GM10266 (cell line): ENCODE data around the gene BRD7.

Experiments used
- DNase-seq: peaks from one replicate; pipeline ENCODE4 v3.0.0; 2012; ENCODE audit errors: extremely low spot score
- TF ChIP-seq, protein P1 (sequence below): IDR thresholded peaks from 2 replicates; pipeline ENCODE4 v1.5.1; 2012; ENCODE audit warnings: mild to moderate bottlenecking, low read depth; ENCODE audit not compliant: control insufficient read depth, insufficient read depth; ENCODE audit errors: missing control alignments

BRD7 gene

DNA sequence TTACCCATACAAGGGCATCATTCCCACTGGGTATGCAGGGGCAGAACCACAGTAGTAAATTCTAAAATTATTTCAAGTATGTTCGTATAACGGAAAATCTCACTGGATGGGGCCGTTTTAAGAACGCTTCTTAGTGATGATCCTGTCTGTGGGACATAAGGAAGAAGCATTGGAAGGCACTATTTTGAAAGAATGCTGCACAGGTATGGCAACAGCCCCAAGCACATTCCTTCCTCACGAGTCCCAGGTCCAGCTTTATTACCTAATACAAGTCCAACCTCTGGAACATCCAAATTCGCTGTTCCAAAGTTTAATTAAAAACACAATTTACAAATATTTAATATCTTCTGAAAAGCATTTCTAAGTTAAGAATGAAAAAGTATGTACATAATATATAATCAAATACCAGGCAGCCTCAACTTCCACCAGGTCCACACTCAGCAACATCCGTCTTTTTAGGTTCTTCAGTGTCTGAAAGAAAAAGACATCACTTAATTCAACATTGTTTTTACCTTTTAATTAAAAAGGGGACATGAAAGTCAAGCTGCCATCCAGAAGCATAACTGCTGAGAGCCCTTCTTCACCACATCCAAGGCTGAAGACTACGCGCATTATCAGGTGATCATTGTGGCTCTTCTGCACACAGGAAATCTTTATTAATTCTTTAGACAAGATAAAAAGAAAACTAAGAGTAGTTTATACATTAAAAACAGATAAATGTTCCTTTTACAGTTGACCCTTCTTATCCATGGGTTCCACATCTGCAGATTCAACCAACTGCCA is 49.8 kb downstream of the BRD7 start:
- no peak for DNase-seq
- TF ChIP-seq, protein P1, sequence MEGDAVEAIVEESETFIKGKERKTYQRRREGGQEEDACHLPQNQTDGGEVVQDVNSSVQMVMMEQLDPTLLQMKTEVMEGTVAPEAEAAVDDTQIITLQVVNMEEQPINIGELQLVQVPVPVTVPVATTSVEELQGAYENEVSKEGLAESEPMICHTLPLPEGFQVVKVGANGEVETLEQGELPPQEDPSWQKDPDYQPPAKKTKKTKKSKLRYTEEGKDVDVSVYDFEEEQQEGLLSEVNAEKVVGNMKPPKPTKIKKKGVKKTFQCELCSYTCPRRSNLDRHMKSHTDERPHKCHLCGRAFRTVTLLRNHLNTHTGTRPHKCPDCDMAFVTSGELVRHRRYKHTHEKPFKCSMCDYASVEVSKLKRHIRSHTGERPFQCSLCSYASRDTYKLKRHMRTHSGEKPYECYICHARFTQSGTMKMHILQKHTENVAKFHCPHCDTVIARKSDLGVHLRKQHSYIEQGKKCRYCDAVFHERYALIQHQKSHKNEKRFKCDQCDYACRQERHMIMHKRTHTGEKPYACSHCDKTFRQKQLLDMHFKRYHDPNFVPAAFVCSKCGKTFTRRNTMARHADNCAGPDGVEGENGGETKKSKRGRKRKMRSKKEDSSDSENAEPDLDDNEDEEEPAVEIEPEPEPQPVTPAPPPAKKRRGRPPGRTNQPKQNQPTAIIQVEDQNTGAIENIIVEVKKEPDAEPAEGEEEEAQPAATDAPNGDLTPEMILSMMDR = no peak

DNA sequence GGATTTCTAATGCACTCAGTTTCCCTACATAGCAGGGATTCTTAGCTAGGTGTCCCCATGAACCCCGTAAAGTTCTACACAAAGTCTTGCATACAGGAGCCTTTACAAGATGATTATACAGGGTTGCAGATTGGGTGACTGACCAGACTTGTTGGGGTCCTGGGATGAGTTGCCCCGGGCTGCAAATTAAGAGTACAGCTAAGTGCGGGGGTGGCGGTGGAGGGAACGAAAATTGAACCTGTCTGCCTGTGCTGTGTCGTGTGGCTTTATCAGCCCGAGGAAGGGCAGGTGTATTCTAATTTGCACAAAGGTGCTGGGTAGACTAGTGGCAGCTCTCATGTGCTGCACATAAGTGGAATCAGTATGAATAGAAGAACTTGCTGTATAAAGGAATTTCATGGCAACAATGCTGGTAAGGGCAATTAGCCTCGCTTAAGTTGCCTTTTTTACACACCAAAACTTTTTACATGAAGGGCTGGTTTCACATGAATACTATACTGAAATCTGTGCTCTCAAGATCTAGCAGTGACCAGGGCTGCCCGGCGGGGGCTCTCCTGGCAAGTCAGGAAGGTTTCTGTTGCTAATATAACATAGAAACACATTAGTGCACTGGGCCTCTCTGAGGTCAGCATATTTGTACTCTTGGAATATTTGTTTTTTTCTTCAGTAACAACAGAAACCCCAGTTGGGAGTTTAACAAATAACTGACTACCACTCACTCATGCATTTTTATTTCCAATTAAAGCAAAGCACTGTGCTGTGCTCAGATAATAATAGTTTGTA is 51.7 kb downstream of the BRD7 start:
- TF ChIP-seq, protein P1 = no peak
- no peak for DNase-seq

DNA sequence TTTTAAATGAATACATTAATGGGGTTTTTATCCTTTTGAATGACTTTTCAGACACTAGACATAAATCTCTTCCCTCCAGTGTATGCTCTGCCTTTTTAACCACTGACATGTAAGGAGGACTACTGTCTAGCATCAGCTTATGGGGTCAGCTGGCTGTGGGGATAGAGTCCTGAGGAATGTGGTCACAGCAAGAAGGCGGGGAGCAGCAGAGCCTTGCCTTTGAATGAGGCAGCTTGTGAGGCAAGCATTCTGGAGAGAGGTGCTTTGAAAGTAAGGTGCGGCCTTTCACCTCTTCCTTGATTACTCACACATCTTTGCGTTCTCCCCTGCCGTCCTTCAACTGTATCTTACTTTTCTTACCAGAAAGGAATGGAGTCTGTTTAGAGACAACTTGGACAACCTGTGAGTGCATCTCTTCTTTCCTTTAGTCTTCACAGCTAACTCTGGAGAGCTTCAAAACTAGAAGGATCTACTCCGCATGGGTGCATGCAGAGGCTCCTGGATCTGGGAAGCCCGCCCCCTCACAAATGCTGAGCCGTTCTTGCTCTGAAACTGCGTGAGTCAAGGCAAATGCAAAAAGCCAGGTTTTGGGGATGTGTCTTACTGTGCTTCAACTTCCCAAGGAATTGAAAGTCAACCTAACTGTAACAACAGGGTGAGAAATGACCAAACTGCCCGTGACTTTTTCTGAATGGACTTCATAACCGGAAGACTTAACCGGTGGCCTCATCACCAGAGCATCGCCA is 52.5 kb downstream of the BRD7 start:
- no peak for DNase-seq
- TF ChIP-seq, protein P1 = no peak

DNA sequence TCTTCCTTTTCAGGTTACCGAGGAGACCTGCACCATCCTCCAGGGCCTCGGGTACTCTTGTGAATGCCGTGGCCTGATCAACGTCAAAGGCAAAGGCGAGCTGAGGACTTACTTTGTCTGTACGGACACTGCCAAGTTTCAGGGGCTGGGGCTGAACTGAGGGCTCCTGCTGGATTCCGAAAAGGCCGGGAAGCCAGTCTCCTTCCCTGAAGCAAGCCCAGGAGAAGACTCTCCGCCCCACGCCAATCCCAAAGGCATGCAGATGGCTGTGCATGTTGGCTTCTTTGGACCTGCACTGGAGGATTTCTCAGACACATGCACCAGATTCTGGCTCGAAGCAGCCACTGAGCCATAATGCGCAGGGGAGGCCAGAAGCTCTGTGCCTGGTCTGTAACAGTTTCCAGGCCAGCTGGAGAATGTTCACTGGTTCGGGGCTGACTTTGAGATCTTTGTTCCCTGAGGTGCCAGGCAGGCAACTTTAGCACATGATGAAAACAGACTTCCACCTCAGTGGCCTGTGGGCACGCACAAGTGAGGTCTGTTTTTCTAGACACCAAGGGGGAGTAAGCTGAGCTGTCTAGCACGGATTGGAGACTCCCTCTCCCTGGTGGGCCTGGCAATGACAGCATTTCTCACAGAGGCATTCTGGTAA is 53.3 kb downstream of the BRD7 start:
- TF ChIP-seq, protein P1 = no peak
- DNase-seq = no peak

DNA sequence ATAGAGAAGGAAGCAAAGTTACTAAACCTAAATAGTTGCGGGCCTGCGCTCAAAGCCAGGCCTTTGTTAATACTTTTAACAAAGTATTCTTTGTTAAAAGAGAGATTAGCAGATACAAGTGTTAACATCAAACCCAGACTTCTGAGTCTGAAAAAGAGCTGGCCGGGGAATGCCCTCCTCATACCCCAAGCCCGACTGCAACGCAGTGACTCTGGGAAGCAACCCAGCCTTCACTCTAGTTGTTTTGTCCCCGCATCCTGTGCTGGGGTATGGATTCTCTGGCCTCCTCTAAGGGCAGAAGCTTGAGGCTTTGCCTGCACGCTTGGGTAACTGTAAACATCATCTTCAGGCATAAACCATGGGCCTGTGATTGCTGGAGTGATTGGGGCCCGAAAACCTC is 54.1 kb downstream of the BRD7 start:
- no peak for DNase-seq
- TF ChIP-seq, protein P1 = no peak

DNA sequence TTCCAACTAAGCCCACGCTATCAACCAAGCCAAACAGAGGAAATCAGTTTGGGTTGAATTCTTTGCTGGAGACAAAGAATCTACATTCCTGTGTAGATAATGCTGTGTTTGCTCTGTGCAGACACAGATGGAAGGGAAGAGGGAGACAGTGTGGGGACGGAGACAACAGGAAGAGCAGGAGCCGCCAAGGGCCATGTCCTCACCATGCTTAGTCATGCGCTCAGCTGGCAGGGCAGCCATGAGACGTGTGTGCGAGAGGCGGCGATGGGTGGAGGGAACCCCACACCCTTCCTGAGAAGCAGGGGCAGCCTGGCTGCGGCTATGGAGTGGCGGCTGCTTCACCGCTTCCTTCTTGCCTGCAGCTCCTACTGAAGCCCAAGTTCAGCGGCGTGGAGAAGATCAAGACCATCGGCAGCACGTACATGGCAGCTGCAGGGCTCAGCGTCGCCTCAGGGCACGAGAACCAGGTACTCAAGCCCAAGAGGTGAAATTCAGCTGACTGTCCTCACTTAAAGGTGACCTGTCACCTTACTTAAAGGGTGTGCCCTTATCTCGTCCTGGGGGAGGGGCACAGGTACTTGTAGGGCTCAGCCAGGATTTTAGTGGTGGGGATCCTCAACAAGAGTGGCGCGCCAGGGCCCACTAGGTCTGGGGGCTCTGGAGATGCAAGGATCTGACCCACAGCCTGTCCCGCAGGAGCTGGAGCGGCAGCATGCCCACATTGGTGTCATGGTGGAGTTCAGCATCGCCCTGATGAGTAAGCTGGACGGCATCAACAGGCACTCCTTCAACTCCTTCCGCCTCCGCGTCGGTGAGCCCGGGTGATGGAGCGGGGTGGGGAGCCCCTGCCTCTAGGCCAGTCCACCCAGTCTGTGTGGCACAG is 55.0 kb downstream of the BRD7 start:
- no peak for DNase-seq
- TF ChIP-seq, protein P1 = no peak
